Skeletal muscle tissue (tissue), 4 donors: ENCODE data around the gene SVIL. TPM values are rescaled to one million over a fixed set of nuclear protein-coding genes. Genes with fewer than 3 reads are reported as not detected.
A peak's percentile ranks its signal among the peaks of the same experiment; 100 is the strongest.
"Not testable (repeated sequence)": the region's sequence is repeated elsewhere in the genome, so short reads cannot be mapped to it uniquely, and the experiment has no call there.

ENCODE experiments used
- H3K27ac ChIP-seq: one replicate; pipeline ENCODE4 v1.7.0; 2013; ENCODE audit warnings: mild to moderate bottlenecking, low read depth, low read length, inconsistent platforms
- H3K27me3 ChIP-seq, 3 donors: one replicate each; pipeline ENCODE4 v1.7.0; 2013; ENCODE audit warnings: low read length in 3 of 3; ENCODE audit not compliant: control insufficient read depth in 3 of 3, insufficient read depth in 3 of 3
- H3K36me3 ChIP-seq, 3 donors: one replicate each; pipeline ENCODE4 v1.7.0; 2013; ENCODE audit warnings: low read length in 3 of 3; ENCODE audit not compliant: control insufficient read depth in 3 of 3, insufficient read depth in 3 of 3
- H3K4me1 ChIP-seq, 3 donors: one replicate each; pipeline ENCODE4 v1.7.0; 2013; ENCODE audit warnings: low read length in 3 of 3, mild to moderate bottlenecking in 3 of 3; ENCODE audit not compliant: control insufficient read depth in 3 of 3, insufficient read depth in 3 of 3
- H3K4me3 ChIP-seq, 3 donors: one replicate each; pipeline ENCODE4 v1.7.0; 2013; ENCODE audit warnings: low read length in 3 of 3
- H3K9ac ChIP-seq, 3 donors: one replicate each; pipeline ENCODE4 v1.7.0; 2013; ENCODE audit warnings: low read length in 3 of 3, mild to moderate bottlenecking in 3 of 3, moderate library complexity in 2 of 3, low read depth in 1 of 3
- H3K9me3 ChIP-seq, 3 donors: one replicate each; pipeline ENCODE4 v1.7.0; 2013; ENCODE audit warnings: low read length in 3 of 3; ENCODE audit not compliant: control insufficient read depth in 3 of 3
- total RNA-seq: library from RNA; depleted of rRNA; stranded (reverse); fragments of >200 nt; gene quantifications from one replicate; pipeline ENCODE4 v1.2.3, GENCODE V29; 2014
- donor health status: Osteomylitis.

Gene SVIL
- total RNA-seq, 1 donor from 2014 or later: 153 TPM

GRCh38 chr10:29570248-29570647 is 64.5 kb downstream of the SVIL start:
- not testable (repeated sequence) for H3K4me3 ChIP-seq, H3K27me3 ChIP-seq, H3K9me3 ChIP-seq, H3K9ac ChIP-seq, H3K27ac ChIP-seq
- Histone ChIP-seq H3K36me3 (peaks cover 3 to 17% (median 14%) of the 10 kb centered on the region in 3 donors), H3K4me1 (peaks cover 15 to 42% (median 20%) of the 10 kb centered on the region in 3 donors)

GRCh38 chr10:29569795-29570194 is 65.0 kb downstream of the SVIL start:
- Histone ChIP-seq H3K4me1 (peaks cover 11 to 39% (median 17%) of the 10 kb centered on the region in 3 donors), H3K9me3 (no peaks in the 10 kb centered on the region), H3K36me3 (peaks cover 3 to 20% (median 14%) of the 10 kb centered on the region in 3 donors), H3K9ac (no peak overlapping the region), H3K27me3 (no peaks in the 10 kb centered on the region), H3K4me3 (no peak overlapping the region), H3K27ac (no peak overlapping the region)

GRCh38 chr10:29567003-29567402 is 67.8 kb downstream of the SVIL start:
- peak overlapping the region in 1 of 3 donors; percentile 8 for H3K9ac ChIP-seq
- no peaks in the 10 kb centered on the region for H3K9me3 ChIP-seq
- no peaks in the 10 kb centered on the region for H3K27me3 ChIP-seq
- peaks cover 11 to 39% (median 18%) of the 10 kb centered on the region in 3 donors for H3K4me1 ChIP-seq
- H3K36me3 ChIP-seq: peaks cover 9 to 24% (median 17%) of the 10 kb centered on the region in 3 donors
- H3K4me3 ChIP-seq: no peak overlapping the region
- no peak overlapping the region for H3K27ac ChIP-seq

- H3K4me3 ChIP-seq, H3K27ac ChIP-seq, H3K9ac ChIP-seq, H3K9me3 ChIP-seq, H3K27me3 ChIP-seq: not testable (repeated sequence)
- peaks cover 9 to 32% (median 20%) of the 10 kb centered on the region in 3 donors for H3K36me3 ChIP-seq
- H3K4me1 ChIP-seq: peaks cover 10 to 38% (median 17%) of the 10 kb centered on the region in 3 donors
These were observed 68.6 kb downstream of the SVIL start for GRCh38 chr10:29566209-29566608.

GRCh38 chr10:29563420-29564035 is 71.2 kb downstream of the SVIL start:
- peaks cover 9 to 28% (median 18%) of the 10 kb centered on the region in 3 donors for H3K36me3 ChIP-seq
- no peak overlapping the region for H3K4me3 ChIP-seq
- H3K27ac ChIP-seq: no peak overlapping the region
- H3K27me3 ChIP-seq: no peaks in the 10 kb centered on the region
- no peak overlapping the region for H3K9ac ChIP-seq
- no peaks in the 10 kb centered on the region for H3K9me3 ChIP-seq
- peaks cover 14 to 43% (median 21%) of the 10 kb centered on the region in 3 donors for H3K4me1 ChIP-seq

GRCh38 chr10:29563006-29563405 is 71.8 kb downstream of the SVIL start:
- H3K36me3 ChIP-seq: peaks cover 9 to 26% (median 17%) of the 10 kb centered on the region in 3 donors
- not testable (repeated sequence) for H3K27ac ChIP-seq, H3K27me3 ChIP-seq, H3K9ac ChIP-seq, H3K4me3 ChIP-seq, H3K9me3 ChIP-seq
- H3K4me1 ChIP-seq: peaks cover 14 to 40% (median 21%) of the 10 kb centered on the region in 3 donors

GRCh38 chr10:29559996-29560395 is 74.8 kb downstream of the SVIL start:
- no peaks in the 10 kb centered on the region for H3K9me3 ChIP-seq
- H3K4me1 ChIP-seq: peaks cover 16 to 38% (median 25%) of the 10 kb centered on the region in 3 donors
- no peaks in the 10 kb centered on the region for H3K27me3 ChIP-seq
- H3K27ac ChIP-seq: peak overlapping the region; percentile 70
- no peak overlapping the region for H3K4me3 ChIP-seq
- H3K36me3 ChIP-seq: peaks cover 6 to 15% (median 11%) of the 10 kb centered on the region in 3 donors
- H3K9ac ChIP-seq: peak overlapping the region in 1 of 3 donors; percentile 13

- Histone ChIP-seq H3K27ac (no peak overlapping the region), H3K36me3 (peaks cover 21 to 33% (median 22%) of the 10 kb centered on the region in 3 donors), H3K9ac (no peak overlapping the region), H3K4me1 (peaks cover 16 to 46% (median 25%) of the 10 kb centered on the region in 3 donors), H3K27me3 (no peaks in the 10 kb centered on the region), H3K9me3 (no peaks in the 10 kb centered on the region), H3K4me3 (no peak overlapping the region)
These were observed 77.1 kb downstream of the SVIL start for GRCh38 chr10:29557665-29558064.

GRCh38 chr10:29555746-29556481 is 78.9 kb downstream of the SVIL start:
- Histone ChIP-seq H3K4me1 (peaks cover 12 to 34% (median 15%) of the 10 kb centered on the region in 3 donors), H3K4me3 (no peak overlapping the region), H3K9ac (no peak overlapping the region), H3K27ac (peak overlapping the region; percentile 32), H3K27me3 (no peaks in the 10 kb centered on the region), H3K9me3 (no peaks in the 10 kb centered on the region), H3K36me3 (peaks cover 25 to 36% (median 26%) of the 10 kb centered on the region in 3 donors)
